Neural cell (in vitro differentiated cells): ENCODE results near the gene PDILT.

ENCODE experiments used
- CTCF ChIP-seq: fragments of 450-650 bp; IDR thresholded peaks from 2 replicates; pipeline ENCODE4 v1.5.1; 2014; ENCODE audit warnings: antibody characterized with exemption, mild to moderate bottlenecking, moderate library complexity; ENCODE audit not compliant: poor library complexity, severe bottlenecking
- EP300 ChIP-seq: fragments of 450-650 bp; conservative IDR thresholded peaks from 2 replicates; pipeline ENCODE4 v1.6.1; 2014; ENCODE audit warnings: antibody characterized with exemption, mild to moderate bottlenecking, moderate library complexity; ENCODE audit not compliant: poor library complexity, severe bottlenecking
- EZH2 ChIP-seq: fragments of 200-600, 300-800 bp; shearing (Covaris generic), sonication (generic); IDR thresholded peaks from 2 replicates; pipeline ENCODE4 v1.6.1; 2014; ENCODE audit warnings: antibody characterized with exemption, low read length, borderline replicate concordance, mild to moderate bottlenecking; ENCODE audit not compliant: insufficient read depth, poor library complexity, severe bottlenecking
- MXI1 ChIP-seq: fragments of 450-650 bp; conservative IDR thresholded peaks from 2 replicates; pipeline ENCODE4 v1.6.1; 2014; ENCODE audit warnings: antibody characterized with exemption, mild to moderate bottlenecking; ENCODE audit not compliant: poor library complexity, severe bottlenecking
- POLR2AphosphoS5 ChIP-seq: IDR thresholded peaks from 2 replicates; pipeline ENCODE4 v1.6.1; 2012
- RAD21 ChIP-seq: fragments of 450-650 bp; conservative IDR thresholded peaks from 2 replicates; pipeline ENCODE4 v1.6.1; 2014; ENCODE audit warnings: antibody characterized with exemption, mild to moderate bottlenecking, moderate library complexity
- REST ChIP-seq: IDR thresholded peaks from 2 replicates; pipeline ENCODE4 v1.6.1; 2012; ENCODE audit warnings: borderline replicate concordance
- SMC3 ChIP-seq: fragments of 450-650 bp; conservative IDR thresholded peaks from 2 replicates; pipeline ENCODE4 v1.6.1; 2014; ENCODE audit warnings: antibody characterized with exemption, mild to moderate bottlenecking, moderate library complexity; ENCODE audit not compliant: poor library complexity
- TAF1 ChIP-seq: IDR thresholded peaks from 2 replicates; pipeline ENCODE4 v1.6.1; 2012; ENCODE audit warnings: low read depth

- no peak for TF ChIP-seq CTCF
- no peak for TF ChIP-seq MXI1
- no peak for TF ChIP-seq SMC3
- no peak for TF ChIP-seq POLR2AphosphoS5
- no peak for TF ChIP-seq EP300
- no peak for TF ChIP-seq EZH2
- TF ChIP-seq TAF1 = no peak
- no peak for TF ChIP-seq RAD21
- no peak for TF ChIP-seq REST
Measured at GRCh38 chr16:20411055-20411454, 6.5 kb upstream of the PDILT start.
